ENCODE data around the gene GJA3. TPM values are rescaled to one million over a fixed set of nuclear protein-coding genes. Genes with fewer than 3 reads are reported as not detected.

GJA3 gene
- total and polyA plus RNA-seq, 2 of the 4 experiments (the other 2 are of a cell fraction) = 1.5 to 2.7 TPM

DNA sequence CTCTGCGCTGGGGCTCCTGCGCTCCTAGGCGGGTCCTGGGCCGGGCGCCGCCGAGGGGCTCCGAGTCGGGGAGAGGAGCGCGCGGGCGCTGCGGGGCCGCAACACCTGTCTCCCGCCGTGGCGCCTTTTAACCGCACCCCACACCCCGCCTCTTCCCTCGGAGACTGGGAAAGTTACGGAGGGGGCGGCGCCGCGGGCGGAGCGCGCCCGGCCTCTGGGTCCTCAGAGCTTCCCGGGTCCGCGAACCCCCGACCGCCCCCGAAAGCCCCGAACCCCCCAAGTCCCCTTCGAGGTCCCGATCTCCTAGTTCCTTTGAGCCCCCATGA, 31.9 kb upstream of the GJA3 start, which contains the start of gene GJB2 (continued):
- no peak for TF ChIP-seq BHLHE40 (IDR thresholded peaks at IDR 0.05; ENCODE audit: low read depth, low read length)
- TF ChIP-seq CEBPB (IDR thresholded peaks at IDR 0.05; ENCODE audit: low read depth, low read length) = no peak
- no peak for TF ChIP-seq CHD1 (IDR thresholded peaks at IDR 0.05; ENCODE audit: low read depth, low read length)
- no peak for TF ChIP-seq MAFK (IDR thresholded peaks at IDR 0.05; ENCODE audit: low read depth, low read length)
- TF ChIP-seq, protein P1, sequence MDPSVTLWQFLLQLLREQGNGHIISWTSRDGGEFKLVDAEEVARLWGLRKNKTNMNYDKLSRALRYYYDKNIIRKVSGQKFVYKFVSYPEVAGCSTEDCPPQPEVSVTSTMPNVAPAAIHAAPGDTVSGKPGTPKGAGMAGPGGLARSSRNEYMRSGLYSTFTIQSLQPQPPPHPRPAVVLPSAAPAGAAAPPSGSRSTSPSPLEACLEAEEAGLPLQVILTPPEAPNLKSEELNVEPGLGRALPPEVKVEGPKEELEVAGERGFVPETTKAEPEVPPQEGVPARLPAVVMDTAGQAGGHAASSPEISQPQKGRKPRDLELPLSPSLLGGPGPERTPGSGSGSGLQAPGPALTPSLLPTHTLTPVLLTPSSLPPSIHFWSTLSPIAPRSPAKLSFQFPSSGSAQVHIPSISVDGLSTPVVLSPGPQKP (IDR thresholded peaks at IDR 0.05; ENCODE audit: borderline replicate concordance, low read depth, low read length) = no peak
- no peak for TF ChIP-seq RFX5 (IDR thresholded peaks at IDR 0.05; ENCODE audit: low read depth, low read length)
